Fibroblast of skin of right quadriceps (primary cell): ENCODE data around the gene SYPL1.
A peak's percentile ranks its signal among the peaks of the same experiment; 100 is the strongest.

Source experiments
- DNase-seq: peaks from one replicate; pipeline ENCODE4 v3.0.0-alpha.2; 2013

SYPL1 gene

DNA sequence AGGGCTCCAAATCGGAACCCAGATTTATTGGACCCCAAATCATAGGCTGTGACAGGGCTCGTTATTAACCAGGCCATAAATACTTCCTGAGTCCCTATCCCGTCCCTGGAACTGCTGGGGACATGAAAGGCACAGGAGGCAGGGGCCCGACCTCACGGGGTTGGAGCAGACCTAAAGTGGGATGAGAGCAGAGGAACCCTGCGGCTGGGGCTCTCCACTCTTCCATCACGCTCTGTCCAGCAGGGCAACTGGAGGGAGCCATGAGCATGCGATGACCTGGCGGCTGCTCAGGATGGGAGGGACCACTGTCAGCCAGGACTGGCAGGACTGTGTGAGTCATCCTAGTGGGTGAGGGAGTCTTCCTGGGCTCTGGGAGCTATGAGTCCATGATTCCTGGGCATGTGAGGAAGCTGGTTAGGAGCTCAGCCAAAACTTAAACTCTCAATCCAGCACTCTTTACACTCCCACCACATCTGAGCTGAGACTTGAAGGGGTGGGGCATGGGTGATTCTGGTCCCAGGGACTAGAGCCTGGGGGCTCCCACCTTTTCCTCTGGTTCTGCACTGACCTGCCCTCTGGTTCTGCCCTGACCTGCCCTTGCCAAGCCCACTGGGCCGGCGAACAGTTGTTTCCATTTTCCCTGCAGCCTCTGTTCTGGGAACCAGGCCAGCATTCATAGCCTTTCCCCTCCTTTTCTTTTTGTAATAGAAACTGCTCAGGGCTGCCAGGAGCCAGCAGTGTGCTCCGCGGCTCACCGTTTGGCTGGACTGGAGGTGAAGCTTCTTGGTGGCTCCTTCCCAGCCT, 47.1 kb downstream of the SYPL1 start:
- peak; percentile 91 for DNase-seq

DNA sequence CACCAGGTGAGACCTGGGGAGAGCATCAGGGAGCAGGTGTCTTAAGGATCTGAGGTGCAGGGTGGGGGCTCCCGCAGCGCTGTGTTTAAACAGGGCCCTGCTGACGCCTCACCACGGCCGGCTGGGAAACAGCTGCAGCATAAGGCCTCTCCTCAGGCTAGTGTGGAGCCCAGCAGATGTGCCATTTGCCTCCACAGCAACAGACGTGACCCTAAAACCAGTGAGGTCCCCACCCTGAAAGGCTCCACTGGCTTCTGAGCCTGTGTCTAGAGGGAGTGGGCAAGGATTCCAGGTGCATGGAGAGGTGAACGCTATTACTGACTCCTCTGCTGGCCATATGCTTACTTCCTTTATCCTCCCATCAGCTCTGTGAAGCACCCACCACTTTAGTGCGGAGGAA, 47.8 kb downstream of the SYPL1 start:
- no peak for DNase-seq

DNA sequence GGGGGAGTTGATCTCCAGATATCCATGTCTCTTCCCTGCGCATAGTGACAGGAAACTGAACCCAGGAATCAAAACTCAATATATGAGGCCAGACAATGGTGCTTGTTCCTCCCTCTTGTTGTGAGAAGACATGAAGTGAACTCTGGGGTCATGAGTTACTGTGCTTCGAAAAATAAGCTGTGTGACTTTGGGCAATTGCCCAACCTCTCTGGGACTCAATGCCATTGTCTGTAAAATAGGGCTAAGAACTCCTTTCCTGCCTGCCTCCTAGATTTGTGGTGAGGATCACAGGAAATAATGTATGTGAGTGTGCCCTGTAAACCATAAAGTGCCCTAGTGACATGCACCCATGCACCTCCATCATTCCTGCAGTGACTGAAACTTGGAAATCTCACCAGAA, 48.4 kb downstream of the SYPL1 start:
- DNase-seq: no peak

DNA sequence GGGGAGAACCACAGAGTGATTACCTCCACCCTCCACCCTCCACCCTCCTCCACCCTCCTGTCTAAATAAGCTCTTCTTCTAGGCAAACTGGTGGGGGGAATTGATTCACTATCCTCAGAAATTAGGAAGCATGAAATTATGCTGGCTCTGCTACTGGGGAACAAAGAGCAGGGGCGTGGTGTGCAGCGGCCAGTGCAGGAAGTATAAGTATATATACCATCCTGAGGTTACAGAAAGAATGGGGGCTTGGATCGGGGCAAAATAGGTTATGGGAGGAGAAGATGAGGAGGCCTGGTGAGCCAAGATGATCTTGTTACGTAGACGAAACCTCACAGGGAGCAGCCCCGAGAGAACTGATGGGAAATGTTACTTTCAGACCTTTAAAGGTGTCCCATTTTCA, 49.1 kb downstream of the SYPL1 start:
- DNase-seq: no peak

DNA sequence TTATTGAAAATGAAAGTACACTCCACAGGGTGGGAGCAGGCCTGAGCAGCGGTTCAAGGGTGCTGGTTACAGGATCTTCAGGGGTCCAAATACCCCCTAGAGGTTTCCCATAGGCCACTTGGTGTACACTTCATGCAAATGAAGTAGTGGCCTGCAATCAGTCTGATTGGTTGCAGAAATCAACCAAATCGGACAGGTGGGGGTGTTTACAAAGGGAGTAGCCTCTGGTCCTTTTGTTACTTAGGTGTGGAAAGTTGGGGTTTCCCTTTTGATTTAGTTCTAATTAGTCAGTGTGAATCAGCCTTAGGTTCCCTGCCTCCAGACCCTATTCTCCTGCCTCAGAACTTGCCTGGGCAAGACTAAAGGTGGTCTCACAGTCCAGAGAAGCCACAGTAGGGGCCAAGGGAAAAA, 49.6 kb downstream of the SYPL1 start:
- no peak for DNase-seq

DNA sequence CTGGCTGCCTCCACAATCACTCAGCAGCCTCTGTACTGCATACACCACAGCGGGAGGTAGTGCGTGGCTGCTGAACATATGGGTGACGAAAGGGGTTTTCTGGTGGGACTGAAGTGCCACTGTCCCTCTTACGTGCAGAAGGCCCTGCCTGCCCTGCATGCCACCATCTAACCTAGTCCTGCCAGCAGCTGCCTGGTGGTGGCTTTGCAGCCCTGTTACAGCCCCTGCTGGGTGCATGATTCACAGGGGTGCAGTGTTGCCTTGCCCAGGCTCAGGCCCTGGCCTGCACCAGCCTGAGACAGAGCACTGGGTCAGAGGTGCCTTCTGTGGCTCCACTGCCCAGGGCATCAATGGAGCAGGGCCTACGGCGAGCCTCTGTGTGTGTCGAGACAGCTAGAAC, 50.1 kb downstream of the SYPL1 start:
- no peak for DNase-seq

DNA sequence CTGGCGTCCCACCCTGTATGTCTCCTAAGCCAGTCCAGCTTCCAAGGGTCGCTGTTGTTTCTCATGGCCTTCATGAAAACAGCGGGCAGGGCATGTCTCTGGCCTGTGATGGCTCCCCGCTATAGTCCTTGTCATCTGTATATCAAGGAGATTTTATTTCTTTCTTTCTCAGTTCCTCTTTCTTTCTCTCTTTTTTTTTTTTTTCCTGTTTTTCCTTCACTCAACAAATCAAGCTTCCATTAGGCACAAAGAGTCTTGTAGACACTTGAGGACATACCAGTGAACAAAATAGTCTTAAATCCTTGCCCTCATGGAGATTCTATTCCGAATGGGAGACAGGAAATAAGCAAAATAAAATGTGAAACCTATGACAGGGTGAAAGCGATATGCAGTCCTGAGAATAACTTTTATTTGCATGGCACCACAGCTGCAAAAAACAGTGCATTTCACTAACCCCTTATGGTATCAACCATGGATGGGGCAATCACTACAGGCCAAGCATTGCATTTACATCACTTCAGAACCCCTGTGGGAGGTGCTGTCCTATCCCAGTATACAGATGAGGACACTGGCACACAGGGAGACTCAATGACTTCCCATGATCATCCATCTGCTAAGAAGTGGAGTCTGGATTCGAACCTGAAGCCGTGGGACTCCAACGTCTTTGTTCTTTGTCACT, 50.7 kb downstream of the SYPL1 start:
- DNase-seq: no peak

DNA sequence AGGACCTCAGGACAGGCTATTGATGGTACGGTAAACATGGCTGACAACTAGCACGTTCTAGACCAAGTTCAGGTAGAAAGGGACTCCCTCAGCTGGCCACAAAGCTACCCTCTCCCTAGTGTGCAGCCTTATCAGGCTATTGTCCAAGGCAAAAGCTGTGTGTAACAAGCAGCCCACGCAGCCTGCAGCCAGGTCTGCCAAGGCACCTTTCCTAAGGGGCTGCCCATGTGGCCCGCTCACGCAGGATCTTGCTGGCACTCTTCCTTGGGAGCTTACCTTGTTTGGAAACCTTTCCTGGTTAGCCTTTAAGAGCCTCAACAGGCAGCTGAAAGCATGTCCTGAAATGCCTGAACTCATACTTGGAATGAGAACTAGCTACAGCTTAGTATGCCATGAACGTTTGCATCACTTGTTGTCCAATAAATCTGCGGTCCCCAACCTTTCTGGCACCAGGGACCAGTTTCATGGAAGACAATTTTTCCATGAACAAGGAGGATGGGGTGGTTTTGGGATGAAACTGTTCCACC, 51.7 kb downstream of the SYPL1 start:
- DNase-seq: no peak

DNA sequence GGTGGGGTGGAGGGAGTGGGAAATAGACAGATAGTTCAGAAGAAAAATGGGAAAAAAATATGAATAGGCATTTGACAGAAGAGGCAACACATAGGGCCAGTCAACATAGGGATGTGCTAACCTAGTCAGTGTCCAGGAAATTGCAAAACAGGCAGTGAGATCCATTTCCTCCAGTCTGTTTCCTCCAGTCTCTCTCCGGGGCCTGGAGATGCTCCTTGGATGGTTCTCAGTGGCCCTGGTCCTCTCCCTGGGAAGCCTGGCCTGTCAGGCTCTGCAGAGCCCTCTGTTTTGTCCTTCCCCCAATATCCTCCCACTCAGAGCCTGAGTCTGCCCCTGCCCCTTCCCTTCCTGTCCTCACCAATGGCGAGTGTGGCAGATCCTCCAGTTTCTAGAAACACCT, 52.6 kb downstream of the SYPL1 start:
- no peak for DNase-seq

DNA sequence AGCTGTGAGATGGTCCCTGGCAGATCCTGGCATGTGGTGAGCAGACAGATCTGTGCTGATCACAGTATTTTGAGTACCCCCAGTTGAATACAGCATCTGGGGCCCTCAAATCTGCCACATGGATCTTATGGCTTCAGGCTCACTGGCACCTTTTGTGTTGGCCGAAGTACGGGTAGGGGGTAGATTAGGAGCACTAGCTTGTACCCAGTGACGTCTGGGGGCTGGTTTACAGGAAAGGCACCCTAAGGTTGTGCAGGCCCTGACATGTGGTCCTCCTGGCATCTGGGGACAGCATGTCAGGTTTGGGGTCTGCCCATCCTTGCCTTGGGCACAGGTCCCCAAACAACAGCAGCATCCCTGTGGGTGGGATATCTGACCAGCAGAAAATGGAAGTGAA, 53.2 kb downstream of the SYPL1 start:
- no peak for DNase-seq

DNA sequence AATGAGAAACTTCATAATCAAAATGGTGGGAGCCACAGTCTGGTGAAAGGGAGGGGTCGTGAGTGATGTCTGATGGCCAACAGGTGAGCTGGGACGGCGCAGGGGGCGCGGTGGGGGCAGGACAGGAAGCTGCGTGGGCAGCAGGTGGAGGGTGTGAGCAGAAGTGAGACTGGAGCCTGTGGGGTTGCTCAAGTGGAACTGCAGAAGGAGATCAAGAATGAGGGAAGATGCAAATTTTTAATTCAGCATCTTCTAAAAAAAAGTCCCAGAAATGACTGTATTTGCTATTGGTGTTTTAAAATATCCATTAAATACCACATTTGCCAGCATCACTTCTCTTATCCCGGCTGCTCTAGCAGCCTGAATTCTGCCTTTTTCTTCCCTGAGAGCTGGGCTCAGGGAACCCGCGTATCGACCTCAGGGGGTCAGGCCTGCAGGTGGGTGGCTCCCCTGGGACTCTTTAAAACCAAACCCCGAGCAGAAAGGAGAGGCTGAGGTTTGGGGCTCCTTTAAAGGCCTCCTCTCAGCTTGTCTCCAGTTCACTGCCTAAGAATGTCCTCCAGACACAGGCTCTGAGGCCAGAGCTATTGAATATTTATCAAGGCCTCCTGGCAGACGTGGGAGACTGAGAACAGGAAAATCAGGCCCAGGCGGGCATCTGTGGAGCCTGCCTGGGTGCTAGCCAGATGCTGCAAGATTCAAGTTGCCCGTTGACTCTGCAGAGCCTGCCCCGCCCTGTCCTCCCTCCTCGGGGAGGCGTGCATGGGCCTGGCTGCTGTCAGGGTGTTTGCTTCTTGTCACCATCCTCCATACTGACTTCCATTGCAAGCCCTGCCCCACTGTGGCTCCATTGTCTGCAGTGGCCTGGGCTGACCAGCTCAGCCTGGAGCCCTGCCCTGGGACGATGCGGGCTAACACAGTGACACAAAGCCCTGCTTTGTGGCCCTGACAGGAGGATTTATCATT, 53.9 kb downstream of the SYPL1 start:
- no peak for DNase-seq

DNA sequence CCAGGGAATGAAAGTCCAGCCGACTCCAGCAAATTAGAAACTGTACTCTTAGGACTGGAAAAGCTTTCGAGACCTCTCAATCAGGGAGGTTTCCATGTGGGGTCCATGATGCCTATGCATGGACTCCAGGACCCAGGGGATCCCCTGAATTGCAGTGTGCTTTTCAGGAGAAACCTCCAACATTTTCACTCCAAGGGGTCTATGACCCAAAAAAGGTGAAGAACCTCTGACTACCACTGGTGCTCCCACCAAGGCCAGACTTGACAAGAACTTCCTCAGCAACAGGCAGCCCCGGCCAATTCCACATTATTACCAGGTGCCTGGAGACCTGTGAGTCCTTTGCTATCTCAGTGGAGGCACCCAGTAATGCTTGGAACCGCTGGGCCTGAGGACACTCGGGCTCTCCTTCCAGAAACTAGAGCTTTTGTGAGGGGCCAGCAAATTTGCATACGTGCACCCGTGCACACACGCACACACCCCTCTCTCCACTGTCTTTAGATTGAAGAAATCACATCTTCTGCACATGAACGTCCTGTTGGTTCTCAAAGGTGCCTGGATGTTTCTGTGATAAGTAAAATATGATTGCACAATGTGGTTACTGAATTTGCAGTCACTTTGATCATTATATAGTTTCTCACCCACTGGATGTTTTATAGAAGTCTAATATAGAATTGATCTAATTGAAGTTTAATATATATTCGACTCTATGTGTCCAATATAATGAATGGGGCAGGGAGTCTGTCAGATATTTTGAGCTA, 54.7 kb downstream of the SYPL1 start:
- no peak for DNase-seq

DNA sequence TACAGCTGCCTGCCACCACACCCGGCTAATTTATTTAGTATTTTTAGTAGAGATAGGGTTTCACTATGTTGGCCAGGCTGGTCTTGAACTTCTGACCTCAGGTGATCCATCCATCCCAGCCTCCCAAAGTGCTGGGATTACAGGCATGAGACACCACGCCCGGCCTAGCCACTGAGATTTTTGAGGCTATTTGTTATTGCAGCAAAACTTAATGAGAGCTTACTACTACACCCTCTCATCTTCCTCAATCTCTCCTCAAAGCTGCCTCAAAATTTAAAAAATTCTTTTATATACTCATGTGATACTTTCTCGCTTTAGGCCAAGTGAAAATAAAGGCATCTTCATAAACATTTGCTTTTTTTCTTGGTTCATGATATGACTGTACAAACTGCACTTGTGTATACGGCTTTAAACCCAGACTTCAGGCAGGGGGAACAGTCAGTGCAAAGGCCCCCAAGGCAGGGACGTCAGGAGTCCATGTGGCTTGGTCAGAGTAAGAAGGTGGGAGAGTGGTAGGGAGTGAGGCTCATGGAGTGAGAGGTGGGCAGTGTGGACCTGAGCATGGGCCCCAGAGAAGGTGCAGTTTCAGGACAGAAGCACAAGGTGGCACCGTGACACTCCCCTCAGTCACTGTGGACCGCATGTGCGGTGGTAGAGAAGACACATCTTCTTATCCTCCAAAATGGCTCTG, 55.5 kb downstream of the SYPL1 start:
- peak; percentile 69 for DNase-seq

DNA sequence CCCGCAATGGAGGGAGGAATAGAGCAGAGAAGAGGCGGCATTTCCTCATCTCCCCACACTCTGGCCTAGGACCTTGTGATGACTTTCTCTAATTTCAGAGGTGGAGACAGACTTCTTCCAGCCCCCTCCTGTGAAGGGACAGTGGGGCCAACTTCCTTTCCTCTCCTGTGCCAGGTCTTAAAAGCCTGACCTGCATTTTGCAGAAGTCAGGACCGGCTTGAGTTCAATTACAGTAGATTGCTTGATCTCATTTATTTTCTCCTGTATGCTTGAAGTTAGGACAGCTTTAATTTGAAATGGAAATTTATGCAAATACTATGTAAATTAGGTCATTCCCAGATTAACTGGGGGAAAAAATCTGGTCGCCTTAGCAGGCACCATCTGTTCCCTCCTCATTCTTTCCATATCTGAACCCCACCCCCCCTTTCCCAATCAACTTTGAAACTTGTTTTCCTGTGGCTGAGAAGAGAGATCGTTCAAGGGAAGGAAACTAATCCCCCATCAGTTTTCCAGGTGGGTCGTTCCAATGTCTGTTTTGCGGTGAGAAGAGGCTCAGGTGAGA, 57.1 kb downstream of the SYPL1 start:
- DNase-seq: no peak

DNA sequence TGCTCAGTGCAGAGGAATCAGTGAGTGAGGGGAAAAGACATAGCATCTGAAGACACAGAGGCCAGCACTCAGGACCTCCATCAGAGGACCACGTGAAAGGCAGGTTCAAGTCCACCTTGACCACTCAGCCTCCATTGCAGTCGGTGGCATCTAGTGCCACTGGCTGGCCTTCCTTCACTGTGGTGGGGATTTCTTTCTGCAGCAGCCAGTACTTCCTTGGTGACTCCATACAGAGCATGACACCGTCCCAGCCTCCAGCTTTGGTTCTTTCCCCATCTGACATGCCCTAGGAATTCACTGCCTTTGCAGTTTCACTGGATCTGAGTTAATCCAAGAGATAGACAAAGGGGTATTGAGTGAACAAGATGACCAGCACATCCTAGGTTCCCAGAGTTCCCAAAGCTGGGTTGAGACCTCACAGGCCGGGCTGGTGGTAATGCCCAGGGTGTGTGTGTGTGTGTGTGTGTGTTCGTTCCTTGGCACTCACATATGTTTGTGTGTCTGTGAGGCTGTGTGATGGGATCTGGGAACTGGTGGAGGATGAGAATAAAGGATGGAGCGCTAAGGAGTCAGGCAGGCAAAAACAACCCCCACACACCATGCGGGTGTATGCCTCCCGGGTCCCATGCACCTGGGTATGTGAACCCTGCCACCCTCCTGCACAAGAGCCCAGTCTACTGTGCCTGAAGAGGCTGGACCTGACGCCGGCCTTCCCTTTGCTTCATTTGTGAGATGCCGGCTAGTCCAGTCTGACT, 57.8 kb downstream of the SYPL1 start:
- no peak for DNase-seq

DNA sequence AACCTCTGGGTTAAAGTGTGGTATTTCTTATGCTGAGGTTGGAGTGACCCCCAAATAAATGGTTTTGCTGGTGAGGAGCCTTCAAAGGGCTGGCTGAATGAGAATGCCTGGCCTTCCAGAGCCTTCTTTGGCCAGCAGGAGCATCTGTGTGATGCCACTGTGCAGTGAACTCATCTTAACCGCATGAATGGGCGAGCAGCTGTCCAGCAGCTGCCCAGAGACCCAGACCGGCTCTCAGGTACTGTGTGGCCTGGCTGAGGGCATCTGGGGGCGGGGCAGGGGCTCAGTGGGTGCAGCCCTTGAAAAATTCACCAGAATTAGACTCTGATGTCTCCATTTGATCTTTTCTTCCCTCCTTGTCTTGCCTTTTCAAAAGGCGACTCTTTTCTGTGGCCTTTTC, 59.0 kb downstream of the SYPL1 start:
- no peak for DNase-seq

DNA sequence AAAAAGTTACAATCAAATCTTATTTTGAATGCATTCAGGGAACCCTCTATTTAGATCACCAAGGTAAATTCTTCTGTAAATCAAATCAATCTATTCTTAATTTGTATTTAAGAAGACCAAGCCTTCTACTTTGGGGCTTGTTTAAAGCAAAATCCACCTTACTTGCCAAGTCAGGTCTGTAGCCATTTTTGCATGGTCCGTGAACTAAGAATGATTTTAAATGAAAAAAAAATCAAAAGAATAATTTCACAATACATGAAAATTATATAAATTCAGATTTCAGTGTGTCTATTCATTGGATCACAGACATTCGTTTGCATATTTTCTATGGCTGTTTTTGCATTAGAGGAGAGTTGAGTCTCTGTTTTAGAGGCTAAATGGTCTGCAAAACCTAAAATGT, 59.4 kb downstream of the SYPL1 start:
- no peak for DNase-seq

DNA sequence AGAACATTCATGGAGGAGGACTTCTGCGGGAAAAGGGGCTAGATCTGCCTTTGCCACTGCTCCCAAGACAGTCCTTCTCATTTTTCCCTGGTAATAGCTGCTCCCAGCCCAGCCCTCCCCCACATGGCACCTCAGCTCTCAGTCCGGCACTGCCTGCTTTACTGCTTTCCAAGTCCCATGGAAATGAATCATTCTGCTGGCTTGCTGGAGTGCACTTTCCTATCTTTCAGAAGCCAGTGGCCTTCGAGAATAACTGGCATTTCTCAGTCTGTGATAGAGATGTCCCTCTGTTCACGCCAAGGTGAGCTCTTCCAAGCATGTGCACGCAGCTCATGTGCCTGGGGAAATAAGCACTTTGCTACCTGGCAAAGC, 61.4 kb downstream of the SYPL1 start:
- peak; percentile 61 for DNase-seq

DNA sequence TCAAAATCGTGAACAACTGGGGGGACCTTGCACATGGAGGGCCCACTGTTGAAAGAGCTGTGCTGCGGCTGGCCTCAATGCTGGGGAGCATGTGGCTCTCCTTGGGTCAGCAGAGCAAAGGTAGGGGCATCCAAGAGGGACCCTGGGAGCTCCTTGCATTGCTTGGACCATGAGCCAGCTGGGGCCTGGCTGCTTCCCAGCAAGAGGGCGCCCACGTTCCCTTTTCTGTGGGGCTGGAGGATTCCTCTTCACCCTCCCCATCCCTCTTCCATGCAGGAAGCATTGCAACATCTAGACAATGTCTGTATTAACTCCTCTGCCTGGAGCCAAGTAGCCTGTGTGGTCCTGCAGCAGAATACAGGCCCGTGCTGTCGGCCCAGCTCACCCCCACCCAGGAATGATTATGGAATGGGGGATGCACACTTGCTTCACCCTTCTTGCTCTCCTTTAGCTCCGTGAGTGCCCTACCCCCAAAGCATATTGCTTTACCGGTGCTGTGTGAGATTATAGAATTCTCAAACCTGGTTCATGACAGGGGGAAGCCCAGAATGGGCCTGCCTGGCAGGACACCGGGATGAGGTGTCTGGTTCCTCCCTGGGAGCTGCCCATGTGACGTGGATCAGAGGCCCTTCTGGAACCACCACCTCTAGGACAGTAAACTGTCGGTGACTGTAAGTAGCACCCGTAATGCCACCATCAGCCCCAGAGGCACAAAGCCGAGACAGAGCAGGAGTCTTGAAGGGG, 61.9 kb downstream of the SYPL1 start:
- peak; percentile 81 for DNase-seq

DNA sequence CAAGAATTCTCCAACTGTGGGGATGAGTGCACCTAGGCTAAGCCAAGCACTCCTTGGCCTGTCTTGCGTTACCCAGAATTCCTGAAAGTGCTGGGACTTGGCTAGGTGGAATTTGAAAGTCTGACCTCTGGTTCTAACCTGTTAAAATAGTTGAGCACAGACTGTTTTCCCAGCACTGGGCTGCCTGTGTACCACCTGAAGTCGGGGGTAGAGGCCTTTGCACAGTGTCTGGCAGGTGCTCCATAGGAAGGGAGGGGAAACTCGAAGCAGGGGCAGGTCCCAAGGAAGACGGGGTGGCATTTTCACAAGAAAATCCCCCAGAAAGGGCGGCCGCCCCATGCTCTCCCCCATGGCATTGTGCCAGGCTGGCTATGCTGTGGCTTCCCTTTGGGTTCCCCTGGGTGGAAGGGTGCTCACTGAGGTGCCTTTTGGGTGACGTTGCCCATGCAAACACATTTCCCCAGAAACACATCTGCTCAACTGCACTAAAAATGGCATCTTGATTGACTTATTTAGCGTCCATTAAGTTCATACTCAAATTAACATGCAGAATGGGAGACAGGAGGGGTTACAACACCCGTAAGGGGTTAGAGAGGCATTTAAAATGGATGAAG, 62.9 kb downstream of the SYPL1 start:
- DNase-seq: no peak
